Esophagus squamous epithelium (tissue), 4 donors: ENCODE results near the gene NCBP1.

Experiments
- POLR2A ChIP-seq, 4 donors: fragments of 450-650 bp; IDR thresholded peaks; one replicate each; pipeline ENCODE4 v1.6.1; 2017; ENCODE audit warnings: antibody characterized with exemption in 4 of 4, mild to moderate bottlenecking in 4 of 4, moderate library complexity in 3 of 4
- TF ChIP-seq, protein P1 (sequence below), 6 experiments: fragments of 450-650 bp in 4 of 6; fragments of 200-600 bp in 2 of 6; sonication (generic) in 2 of 6; IDR thresholded peaks; one replicate each; pipeline ENCODE4 v1.5.1; 2016 to 2019; ENCODE audit warnings: antibody characterized with exemption in 6 of 6, mild to moderate bottlenecking in 4 of 6, moderate library complexity in 4 of 6

DNA sequence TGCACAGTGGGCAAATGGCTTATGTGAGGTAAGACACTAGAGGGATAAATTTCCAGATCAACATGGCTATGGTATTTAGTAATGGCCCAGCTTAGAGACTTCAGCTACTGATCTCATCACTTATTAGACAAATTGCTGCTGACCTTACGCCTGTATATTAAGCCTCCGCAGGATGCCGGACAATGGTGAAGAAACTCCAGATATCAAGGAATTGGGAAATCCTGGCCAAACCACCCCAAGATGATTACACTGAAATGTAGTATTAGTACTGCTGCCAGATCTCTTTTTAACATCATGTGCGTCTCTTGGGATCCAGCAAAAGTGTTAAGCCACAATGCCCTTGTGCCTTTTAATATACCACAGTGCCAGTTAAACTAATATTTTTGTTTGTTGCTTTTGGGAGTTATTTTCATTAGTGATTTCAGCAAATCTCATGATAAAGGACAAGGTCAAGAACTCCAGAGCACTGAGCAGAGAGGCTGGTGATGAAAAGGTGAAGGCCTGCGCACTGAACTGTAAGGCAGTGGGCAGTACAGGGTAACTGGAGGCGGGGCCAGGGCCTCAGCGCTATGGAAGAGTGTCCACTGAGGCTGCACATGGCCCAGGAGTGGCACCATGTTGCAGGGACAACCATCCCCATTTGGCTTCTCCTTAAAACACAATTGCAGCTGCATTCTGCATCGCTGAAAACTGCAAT, 32.9 kb upstream of the NCBP1 start:
- TF ChIP-seq, protein P1, sequence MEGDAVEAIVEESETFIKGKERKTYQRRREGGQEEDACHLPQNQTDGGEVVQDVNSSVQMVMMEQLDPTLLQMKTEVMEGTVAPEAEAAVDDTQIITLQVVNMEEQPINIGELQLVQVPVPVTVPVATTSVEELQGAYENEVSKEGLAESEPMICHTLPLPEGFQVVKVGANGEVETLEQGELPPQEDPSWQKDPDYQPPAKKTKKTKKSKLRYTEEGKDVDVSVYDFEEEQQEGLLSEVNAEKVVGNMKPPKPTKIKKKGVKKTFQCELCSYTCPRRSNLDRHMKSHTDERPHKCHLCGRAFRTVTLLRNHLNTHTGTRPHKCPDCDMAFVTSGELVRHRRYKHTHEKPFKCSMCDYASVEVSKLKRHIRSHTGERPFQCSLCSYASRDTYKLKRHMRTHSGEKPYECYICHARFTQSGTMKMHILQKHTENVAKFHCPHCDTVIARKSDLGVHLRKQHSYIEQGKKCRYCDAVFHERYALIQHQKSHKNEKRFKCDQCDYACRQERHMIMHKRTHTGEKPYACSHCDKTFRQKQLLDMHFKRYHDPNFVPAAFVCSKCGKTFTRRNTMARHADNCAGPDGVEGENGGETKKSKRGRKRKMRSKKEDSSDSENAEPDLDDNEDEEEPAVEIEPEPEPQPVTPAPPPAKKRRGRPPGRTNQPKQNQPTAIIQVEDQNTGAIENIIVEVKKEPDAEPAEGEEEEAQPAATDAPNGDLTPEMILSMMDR (IDR thresholded peaks at IDR 0.05) = no peak
- TF ChIP-seq POLR2A (IDR thresholded peaks at IDR 0.05) = no peak
